Hepatic stellate cell (primary cell): ENCODE measurements around the gene ZPBP.
"Not testable (repeated sequence)": the region's sequence is repeated elsewhere in the genome, so short reads cannot be mapped to it uniquely, and the experiment has no call there.

ENCODE experiments used
- DNase-seq: peaks from one replicate; pipeline ENCODE4 v3.0.0; 2011; ENCODE audit warnings: low spot score

ZPBP gene

DNA sequence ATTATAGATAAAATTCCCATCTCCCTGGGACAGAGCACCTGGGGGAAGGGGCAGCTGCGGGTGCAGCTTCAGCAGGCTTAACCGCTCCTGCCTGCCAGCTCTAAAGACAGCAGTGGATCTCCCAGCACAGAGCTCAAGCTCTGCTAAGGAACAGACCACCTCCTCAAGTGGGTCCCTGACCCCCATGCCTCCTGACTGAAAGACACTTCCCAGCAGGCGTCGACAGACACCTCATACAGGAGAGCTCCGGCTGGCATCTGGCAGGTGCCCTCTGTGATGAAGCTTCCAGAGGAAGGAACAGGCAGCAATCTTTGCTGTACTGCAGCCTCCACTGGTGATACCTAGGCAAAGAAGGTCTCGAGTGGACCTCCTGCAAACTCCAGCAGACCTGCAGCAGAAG lies 51.9 kb downstream of the ZPBP start:
- DNase-seq = not testable (repeated sequence)

DNA sequence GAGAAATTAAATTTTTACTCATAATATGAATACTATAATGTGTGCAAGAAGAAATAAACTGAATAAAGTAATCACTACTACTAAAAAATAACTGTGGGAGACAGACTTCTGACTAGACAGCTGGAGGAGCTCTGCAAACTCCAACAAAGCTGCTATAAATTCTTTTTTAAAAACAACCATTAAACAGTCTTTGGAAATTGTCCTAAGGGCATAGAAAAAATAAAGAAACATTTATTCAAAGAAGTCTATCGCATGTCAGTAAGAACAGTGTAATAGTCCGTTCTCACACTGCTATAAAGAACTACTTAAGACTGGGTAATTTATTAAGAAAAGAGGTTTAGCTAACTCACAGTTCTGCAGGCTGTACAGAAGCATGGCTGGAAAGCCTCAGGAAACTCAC lies 56.0 kb downstream of the ZPBP start:
- no peak for DNase-seq

DNA sequence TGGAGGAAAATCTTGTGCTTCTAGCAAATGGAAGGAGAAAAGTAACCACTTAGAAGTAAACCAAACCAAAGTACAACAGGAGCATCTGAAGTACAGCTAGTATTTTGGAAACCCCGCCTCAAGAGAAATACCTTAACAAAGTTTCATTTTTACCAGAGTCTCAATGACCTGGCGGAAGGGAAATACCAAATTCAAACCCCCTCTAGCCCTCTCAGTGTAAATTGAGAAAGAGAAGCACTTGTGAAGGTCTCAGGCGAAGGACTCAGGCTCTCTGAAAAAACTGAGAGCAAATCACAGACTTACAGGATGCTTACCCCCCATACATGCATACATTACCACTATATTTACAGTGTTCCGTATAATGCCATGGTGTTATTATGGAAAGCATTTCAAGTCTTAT lies 70.1 kb downstream of the ZPBP start:
- DNase-seq = no peak

DNA sequence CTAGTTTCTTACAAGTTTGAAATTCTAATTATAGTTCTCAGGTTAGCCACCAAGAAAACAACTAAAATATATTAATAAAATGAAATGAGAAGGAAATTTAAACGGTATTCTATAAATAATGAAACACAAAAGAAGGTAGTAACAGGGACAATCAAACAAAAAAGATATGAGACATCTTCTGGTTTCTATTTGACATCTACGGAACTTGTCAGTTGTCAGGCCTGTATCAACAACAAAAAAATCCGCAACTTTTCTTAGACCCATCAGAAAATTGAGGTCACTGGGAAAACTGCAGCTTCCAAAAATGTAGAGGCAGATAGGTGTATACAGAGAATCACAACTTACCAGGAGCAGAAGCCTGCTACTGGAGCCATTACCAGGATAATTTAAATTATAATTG lies 70.6 kb downstream of the ZPBP start:
- no peak for DNase-seq

DNA sequence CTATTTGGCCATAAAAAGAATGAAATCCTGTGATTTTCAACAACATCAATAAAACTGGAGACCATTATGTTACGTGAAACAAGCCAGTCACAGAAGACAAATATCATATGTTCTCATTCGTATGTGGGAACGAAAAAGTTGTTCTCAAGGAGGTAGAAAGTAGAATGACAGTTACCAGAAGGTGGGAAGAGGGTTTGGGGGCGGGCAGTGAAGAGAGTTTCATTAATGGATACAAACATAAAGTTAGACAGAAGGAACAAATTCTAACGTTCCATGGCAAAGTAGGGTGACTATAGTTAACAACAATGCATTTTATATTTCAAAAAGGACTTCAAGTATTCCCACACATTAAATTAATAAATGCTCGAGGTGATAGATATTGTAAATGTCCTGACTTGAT lies 97.4 kb downstream of the ZPBP start:
- DNase-seq = no peak

DNA sequence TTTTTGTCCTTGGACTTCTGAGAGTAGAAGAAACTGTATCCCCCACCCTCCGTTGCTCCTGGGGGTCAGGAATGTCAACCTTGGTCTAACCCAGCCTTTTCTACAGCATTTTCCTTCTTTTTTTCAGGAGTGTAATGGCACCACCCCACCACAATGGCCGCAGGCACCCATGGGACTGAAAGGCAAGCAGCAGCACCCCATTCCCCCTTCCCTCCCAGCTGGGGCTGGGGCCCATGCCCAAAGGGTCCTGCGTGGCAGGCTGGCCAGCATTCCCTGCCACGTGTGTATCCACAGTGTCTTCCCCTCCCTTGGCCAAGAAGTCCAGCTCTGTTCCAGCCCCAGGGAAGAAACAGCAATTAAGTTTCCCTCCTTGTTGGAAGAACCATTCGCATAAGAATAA lies 106.9 kb downstream of the ZPBP start:
- no peak for DNase-seq

DNA sequence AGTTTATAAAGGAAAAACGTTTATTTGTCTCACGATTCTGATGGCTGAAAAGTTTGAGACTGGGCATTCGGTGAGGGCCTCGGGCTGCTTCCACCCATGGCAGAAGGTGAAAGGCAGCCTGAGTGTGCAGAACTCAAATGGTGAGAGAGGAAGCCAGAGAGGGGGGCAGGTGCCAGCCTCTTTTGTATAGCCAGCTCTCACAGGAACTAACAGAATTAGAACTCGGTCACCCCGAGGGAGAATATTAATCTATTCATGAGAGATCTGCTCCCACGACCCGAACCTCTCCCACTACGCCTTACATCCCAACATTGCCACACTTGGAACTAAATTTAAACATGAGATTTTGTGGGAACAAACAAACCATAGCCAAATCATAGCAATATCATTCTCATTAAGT lies 112.6 kb downstream of the ZPBP start:
- DNase-seq = no peak

DNA sequence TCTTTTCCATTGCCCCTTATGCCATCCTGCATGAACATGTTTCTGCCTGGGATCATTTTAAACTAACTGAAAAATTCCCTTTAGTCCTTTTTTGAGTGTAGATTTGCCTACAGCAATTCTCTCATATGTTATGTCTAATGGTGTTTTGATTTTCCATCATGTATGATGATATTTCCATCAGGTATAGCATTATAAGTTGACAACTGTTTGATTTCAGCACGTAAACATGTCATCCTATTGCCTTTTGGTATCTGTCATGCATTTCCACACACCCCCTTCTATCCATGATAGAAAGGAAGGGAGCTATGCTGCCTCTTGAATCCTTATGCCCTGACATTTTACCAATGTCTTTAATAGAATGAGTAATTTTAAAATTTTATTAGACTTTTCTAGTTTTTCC lies 116.8 kb downstream of the ZPBP start:
- no peak for DNase-seq

DNA sequence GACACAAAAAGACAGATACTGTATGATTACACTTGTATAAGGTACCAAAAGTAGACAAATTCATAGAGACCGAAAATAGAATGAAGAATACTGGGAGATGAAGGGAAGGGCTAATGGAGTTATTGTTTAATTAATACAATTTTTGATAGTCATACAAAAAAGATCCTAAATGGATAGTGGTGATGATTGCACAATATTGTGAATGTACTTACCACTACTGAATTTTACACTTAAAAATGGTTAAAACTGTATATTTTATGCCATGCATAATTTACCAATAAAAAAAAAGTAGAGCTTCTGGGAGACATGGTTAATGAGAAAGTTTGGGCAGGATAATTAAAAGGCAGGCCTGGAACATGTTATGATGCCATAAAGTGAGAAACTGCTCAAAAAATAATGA lies 119.0 kb downstream of the ZPBP start:
- no peak for DNase-seq

DNA sequence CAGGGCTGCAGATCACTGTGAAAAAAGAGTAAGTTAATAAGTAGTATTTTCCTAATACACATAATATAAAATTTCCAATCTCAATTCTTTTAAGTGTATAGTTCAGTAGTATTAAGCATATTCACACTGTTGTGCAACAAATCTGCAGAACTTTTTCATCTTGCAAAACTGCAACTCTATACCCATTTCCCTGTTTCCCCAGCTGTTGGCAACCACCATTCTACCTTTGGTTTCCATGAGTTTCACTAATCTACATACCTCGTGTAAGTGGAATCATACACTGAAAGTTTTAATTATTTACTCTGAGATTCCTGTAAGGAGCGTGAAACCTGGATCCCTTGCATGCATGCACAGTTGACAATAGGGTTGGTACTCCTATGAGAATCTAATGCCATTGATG lies 155.4 kb downstream of the ZPBP start:
- no peak for DNase-seq

DNA sequence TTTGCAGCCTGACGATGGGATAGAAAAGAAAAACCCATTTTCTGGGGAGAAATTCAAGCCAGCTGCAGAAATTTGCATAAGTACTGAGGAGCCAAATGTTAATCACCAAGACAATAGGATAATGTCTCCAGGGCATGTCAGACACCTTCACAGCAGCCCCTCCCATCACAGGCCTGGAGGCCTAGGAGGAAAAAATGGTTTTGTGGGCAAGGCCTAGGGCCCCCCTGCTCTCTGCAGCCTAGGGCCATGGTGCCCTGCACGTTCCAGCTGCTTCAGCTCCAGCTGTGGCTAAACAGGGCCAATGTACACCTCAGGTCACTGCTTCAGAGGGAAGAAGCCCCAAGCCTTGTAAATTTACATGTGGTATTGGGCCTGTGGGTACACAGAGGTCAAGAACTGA lies 161.4 kb downstream of the ZPBP start:
- DNase-seq = no peak

DNA sequence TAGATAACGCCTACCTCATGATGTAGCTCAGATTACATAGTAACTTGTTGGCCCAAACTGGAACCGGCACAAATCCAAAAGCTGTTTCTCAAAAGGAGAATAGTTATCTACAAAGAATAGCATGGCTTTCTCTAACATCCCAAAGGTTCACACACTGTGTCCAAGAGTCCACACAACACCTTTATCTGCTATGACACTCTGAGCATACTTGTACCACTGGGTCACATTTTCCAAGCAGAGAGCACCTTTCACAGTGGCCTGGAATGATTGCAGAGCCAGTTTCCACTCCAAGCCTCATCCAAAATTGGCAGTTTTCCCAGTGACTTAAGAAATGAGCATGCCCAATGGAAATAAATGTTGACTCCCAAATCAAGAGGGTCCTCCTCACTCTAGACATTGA lies 164.3 kb downstream of the ZPBP start:
- no peak for DNase-seq

DNA sequence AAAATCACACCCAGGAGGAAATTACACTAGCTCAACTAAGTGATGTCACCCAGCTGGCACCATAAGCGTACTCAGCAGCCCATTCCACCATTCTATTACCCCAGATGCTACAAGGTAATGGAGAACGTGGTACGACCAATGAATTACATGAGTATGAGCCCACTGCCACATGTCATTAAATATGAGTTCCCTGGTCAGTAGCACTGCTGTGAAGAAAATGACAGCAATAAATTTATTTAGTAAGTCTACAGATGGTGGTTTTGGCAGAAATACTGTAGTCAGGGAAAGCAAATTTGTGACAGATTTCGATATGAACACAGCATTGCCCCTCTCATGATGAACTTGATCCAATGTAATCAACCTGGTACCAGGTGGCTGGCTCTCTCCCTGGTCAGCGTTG lies 165.4 kb downstream of the ZPBP start:
- DNase-seq = no peak

DNA sequence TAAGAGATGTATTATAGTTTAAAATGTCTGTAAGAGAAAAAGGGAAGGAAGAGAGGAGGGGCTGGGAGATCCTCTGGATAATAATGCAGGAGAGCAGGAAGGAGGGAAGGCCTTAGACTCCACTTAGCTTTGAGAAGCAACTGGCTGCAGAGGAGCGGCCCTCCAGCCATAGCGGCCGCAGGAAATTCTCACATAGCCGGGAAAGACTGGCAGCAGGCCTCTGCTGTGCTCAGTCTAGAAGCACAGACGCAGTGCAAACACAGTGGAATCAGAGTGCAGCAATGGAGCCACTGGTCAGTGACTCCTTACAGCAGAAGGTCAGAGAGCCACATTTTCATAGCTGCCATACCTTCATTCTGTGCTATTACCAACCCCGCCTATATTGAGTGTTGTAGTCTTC lies 166.3 kb downstream of the ZPBP start:
- no peak for DNase-seq

DNA sequence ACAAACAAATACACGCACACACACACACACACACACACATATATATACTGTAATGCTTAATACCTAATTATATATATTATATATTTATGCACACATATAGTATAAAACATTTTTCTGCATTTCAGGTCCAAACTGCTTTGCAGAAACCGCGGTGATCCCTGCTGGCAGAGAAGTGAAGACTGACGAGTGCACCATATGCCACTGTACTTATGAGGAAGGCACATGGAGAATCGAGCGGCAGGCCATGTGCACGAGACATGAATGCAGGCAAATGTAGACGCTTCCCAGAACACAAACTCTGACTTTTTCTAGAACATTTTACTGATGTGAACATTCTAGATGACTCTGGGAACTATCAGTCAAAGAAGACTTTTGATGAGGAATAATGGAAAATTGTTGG lies 181.1 kb downstream of the ZPBP start:
- DNase-seq = no peak

DNA sequence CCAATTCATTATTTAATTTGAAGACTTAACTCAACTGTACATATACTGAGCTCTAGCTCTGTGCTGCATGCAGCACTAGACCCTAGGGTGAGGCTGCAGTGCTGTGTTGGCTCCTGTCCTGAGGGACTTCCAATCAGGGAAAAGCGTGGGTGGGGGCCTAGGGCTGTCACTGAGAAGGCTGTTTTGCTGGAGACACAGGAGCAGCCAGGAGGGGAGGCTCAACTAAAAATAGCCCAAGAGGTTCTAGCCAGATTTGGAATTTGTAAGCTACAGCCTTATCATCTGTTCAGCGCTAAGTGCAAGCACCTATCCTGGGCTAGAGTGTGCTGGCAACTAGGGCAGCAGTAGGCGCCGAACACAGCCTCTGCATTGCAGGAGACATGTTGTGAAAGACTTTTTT lies 198.5 kb downstream of the ZPBP start:
- DNase-seq = no peak

DNA sequence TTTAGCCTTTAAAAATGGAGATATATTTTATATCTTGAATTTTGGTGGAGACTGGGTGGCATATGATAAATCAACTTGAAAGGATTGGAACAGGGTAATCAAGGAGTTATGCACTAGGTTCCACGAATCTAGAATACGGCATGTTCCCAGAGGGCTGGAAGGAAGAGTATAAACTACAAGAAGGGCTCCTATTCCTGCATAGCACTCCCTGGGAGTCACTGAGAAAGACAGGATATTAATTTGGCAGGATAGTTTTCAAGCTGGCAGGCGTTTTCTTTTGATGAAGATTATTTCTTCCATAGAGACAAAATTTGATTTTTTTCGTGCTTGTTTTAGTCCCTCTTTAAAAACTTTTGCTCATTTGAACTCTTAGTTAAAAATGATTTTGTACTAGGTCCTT lies 199.9 kb downstream of the ZPBP start:
- DNase-seq = no peak

DNA sequence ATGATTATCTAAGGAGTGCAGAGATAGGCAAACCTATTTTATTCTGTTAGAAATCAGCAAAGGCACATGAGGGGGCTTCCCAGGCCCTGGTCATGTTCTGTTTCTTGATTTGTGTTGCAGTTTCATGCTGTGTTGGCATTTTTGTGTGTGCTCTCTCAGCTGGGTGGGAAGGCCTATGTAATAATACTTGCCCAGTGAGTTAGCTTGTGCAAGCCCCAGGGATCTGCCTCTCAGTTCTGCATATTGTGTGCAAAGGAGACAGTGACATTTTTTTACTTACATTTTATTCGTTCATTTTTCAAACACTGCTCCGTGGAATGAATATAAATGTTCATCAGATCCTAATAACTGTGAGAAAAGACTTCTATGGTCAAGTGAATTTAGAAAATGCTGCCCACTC lies 200.6 kb downstream of the ZPBP start:
- DNase-seq = no peak
